K562 (cell line): ENCODE measurements around the gene TUBB6.

Experiments
- ATF3 ChIP-seq, 2 experiments: fragments of 450-650 bp in 1 of 2; sonication (generic) in 1 of 2; formaldehyde crosslinking in 1 of 2; IDR thresholded peaks in 1 of 2; conservative IDR thresholded peaks in 1 of 2; 2 replicates each; pipeline versions ENCODE4 v1.6.1 to v1.8.1; 2016 to 2023; ENCODE audit warnings: mild to moderate bottlenecking in 2 of 2, moderate library complexity in 2 of 2, inconsistent platforms in 1 of 2, missing genetic modification reagents in 1 of 2
- CREB3L1 ChIP-seq: fragments of 450-650 bp; IDR thresholded peaks from 2 replicates; pipeline ENCODE4 v1.6.1; 2014; ENCODE audit warnings: low read depth, mild to moderate bottlenecking, moderate library complexity, borderline replicate concordance
- GTF2F1 ChIP-seq: IDR thresholded peaks from 2 replicates; pipeline ENCODE4 v1.6.1; 2011; ENCODE audit warnings: low read depth, low read length, improper control_type of control experiment
- JUNB ChIP-seq: fragments of 450-650 bp; formaldehyde crosslinking; conservative IDR thresholded peaks from 2 replicates; pipeline ENCODE4 v1.4.0; 2020; ENCODE audit warnings: mild to moderate bottlenecking
- KDM1A ChIP-seq, 2 experiments: fragments of 450-650 bp; IDR thresholded peaks; 2 replicates each; pipeline ENCODE4 v1.6.1; 2016; ENCODE audit warnings: mild to moderate bottlenecking in 2 of 2
- SP1 ChIP-seq: sonication (generic); formaldehyde crosslinking; IDR thresholded peaks from 2 replicates; pipeline ENCODE4 v1.8.1; 2022; ENCODE audit warnings: mild to moderate bottlenecking, missing genetic modification reagents
- USF2 ChIP-seq: sonication (generic); formaldehyde crosslinking; IDR thresholded peaks from 2 replicates; pipeline ENCODE4 v1.5.0; 2020; ENCODE audit warnings: missing genetic modification reagents
- ZNF407 ChIP-seq: fragments of 450-650 bp; IDR thresholded peaks from 2 replicates; pipeline ENCODE4 v1.6.1; 2016; ENCODE audit warnings: low read depth

GRCh38 chr18:12281861-12282260 is 26.2 kb upstream of the TUBB6 start:
- TF ChIP-seq USF2 (CRISPR knock-in tag) (no peak), KDM1A (IDR thresholded peaks at IDR 0.05) (no peak), SP1 (no peak), GTF2F1 (no peak), JUNB (CRISPR knock-in tag) (no peak), CREB3L1 (no peak), ATF3 (IDR thresholded peaks at IDR 0.05) (no peak), ATF3 (CRISPR knock-in tag; conservative IDR thresholded peaks at IDR 0.05) (no peak), ZNF407 (no peak)
